Stimulated activated CD8-positive, alpha-beta memory T cell treated with anti-CD3 and anti-CD28 coated beads, Interleukin-2, amount 100 ng/mL, for 1 hour (primary cell): ENCODE data around the gene TOM1L1.

ENCODE experiments used
- DNase-seq, 2 donors: peaks; one replicate each; pipeline ENCODE4 v3.0.0-alpha.2; 2020; ENCODE audit warnings: low read depth in 2 of 2

Gene TOM1L1

GRCh38 chr17:54992797-54993639, 92.4 kb downstream of the TOM1L1 start:
- DNase-seq = no peak

- no peak for DNase-seq
Measured at GRCh38 chr17:54996441-54996840, 95.8 kb downstream of the TOM1L1 start.

GRCh38 chr17:55002458-55002857, 101.8 kb downstream of the TOM1L1 start:
- no peak for DNase-seq

GRCh38 chr17:55004484-55004883, 103.8 kb downstream of the TOM1L1 start:
- DNase-seq = no peak

GRCh38 chr17:55005520-55005919, 104.9 kb downstream of the TOM1L1 start:
- DNase-seq = no peak
